Esophagus muscularis mucosa (tissue), 4 donors: Measurements from ENCODE around the gene PDLIM5. TPM values are rescaled to one million over a fixed set of nuclear protein-coding genes. Genes with fewer than 3 reads are reported as not detected.

Experiments used
- DNase-seq: peaks from one replicate; pipeline ENCODE4 v3.0.0-alpha.2; 2017; ENCODE audit errors: extremely low spot score
- H3K27ac ChIP-seq, 4 donors: fragments of 200-600 bp; sonication (generic); replicated peaks in 1 of 4; 1 replicate in 3 of 4; 2 replicates in 1 of 4; pipeline ENCODE4 v1.5.1; 2016 to 2019; ENCODE audit warnings: mild to moderate bottlenecking in 1 of 4
- H3K27me3 ChIP-seq, 4 donors: fragments of 200-600 bp; sonication (generic); one replicate each; pipeline versions ENCODE4 v1.5.1 to v1.6.0; 2016 to 2019
- H3K36me3 ChIP-seq, 4 donors: fragments of 200-600 bp; sonication (generic); one replicate each; pipeline ENCODE4 v1.5.1; 2016 to 2019
- H3K4me1 ChIP-seq, 4 donors: fragments of 200-600 bp; sonication (generic); one replicate each; pipeline ENCODE4 v1.5.1; 2016 to 2019
- H3K4me3 ChIP-seq, 4 donors: fragments of 200-600 bp; sonication (generic); 1 replicate in 2 of 4; 2 replicates in 2 of 4; pipeline ENCODE4 v1.5.1; 2016 to 2019; ENCODE audit warnings: mild to moderate bottlenecking in 4 of 4, moderate library complexity in 1 of 4
- H3K9me3 ChIP-seq, 4 donors: fragments of 200-600 bp; sonication (generic); 1 replicate in 3 of 4; 2 replicates in 1 of 4; pipeline ENCODE4 v1.5.1; 2016 to 2019
- EP300 ChIP-seq: sonication (generic); formaldehyde crosslinking; IDR thresholded peaks from one replicate; pipeline ENCODE4 v1.6.1; 2017; ENCODE audit warnings: antibody characterized with exemption
- POLR2A ChIP-seq: fragments of 450-650 bp; IDR thresholded peaks from one replicate; pipeline ENCODE4 v1.6.1; 2017; ENCODE audit warnings: antibody characterized with exemption, moderate library complexity, mild to moderate bottlenecking, low read depth
- POLR2AphosphoS5 ChIP-seq, 2 donors: sonication (generic); formaldehyde crosslinking; IDR thresholded peaks; one replicate each; pipeline ENCODE4 v1.6.1; 2017; ENCODE audit warnings: antibody characterized with exemption in 2 of 2
- WGBS: methylation state at CpG from one replicate; pipeline ENCODE4 v1.1.5; 2018; 5-methylcytosine and 5-hydroxymethylcytosine counted together
- intact Hi-C: fragments of 100-400 bp; cut with DNase I; formaldehyde crosslinking; loops from one replicate; pipeline ENCODE4 v1.15.1; 2023
- total RNA-seq, 4 donors: library from RNA; depleted of rRNA; stranded (reverse); fragments of >200 nt; gene quantifications; one replicate each; pipeline versions ENCODE4 v1.1.0 to v1.2.1, GENCODE V29; 2016
- TF ChIP-seq, protein P1 (sequence below), 3 experiments: fragments of 200-600 bp in 2 of 3; fragments of 450-650 bp in 1 of 3; sonication (generic) in 2 of 3; IDR thresholded peaks; one replicate each; pipeline ENCODE4 v1.5.1; 2017 to 2019; ENCODE audit warnings: antibody characterized with exemption in 3 of 3, mild to moderate bottlenecking in 2 of 3, moderate library complexity in 1 of 3

PDLIM5 gene
- total RNA-seq, 4 donors from 2014 or later = 138 to 160 (median 146) TPM

DNA sequence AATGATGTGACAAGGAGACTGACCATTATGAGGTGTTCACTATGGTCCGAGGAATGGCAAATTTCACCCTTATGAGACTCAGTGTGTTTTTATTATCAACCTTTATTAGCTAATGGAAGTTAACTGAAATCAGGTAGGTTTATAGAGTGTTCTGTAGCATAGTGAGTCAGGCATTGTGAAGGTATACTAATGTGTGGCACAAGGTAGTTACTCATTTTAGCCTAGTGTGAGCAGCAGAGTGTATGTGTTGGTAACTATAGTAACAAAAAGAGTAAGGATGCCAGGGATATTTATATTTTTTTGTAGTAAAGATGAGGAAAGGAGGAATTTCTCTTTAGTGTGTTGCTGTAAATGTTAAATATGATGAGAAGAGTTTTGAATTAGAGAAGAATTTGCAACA, 12.0 kb downstream of the PDLIM5 start:
- H3K9me3 ChIP-seq = no peaks in the 10 kb centered on the region
- DNase-seq = no peak
- H3K4me3 ChIP-seq = no peak overlapping the region
- intact Hi-C loops = no loop called here
- H3K27me3 ChIP-seq = no peaks in the 10 kb centered on the region
- WGBS = 92% methylated on average over 1 of the region's 1 CpG
- H3K27ac ChIP-seq = no peak overlapping the region
- no peaks in the 10 kb centered on the region for H3K36me3 ChIP-seq
- H3K4me1 ChIP-seq = peaks cover 26 to 99% (median 83%) of the 10 kb centered on the region in 4 donors
- TF ChIP-seq, protein P1, sequence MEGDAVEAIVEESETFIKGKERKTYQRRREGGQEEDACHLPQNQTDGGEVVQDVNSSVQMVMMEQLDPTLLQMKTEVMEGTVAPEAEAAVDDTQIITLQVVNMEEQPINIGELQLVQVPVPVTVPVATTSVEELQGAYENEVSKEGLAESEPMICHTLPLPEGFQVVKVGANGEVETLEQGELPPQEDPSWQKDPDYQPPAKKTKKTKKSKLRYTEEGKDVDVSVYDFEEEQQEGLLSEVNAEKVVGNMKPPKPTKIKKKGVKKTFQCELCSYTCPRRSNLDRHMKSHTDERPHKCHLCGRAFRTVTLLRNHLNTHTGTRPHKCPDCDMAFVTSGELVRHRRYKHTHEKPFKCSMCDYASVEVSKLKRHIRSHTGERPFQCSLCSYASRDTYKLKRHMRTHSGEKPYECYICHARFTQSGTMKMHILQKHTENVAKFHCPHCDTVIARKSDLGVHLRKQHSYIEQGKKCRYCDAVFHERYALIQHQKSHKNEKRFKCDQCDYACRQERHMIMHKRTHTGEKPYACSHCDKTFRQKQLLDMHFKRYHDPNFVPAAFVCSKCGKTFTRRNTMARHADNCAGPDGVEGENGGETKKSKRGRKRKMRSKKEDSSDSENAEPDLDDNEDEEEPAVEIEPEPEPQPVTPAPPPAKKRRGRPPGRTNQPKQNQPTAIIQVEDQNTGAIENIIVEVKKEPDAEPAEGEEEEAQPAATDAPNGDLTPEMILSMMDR (IDR thresholded peaks at IDR 0.05) = no peak
- TF ChIP-seq EP300 (no peak), POLR2A (no peak), POLR2AphosphoS5 (IDR thresholded peaks at IDR 0.05) (no peak)

DNA sequence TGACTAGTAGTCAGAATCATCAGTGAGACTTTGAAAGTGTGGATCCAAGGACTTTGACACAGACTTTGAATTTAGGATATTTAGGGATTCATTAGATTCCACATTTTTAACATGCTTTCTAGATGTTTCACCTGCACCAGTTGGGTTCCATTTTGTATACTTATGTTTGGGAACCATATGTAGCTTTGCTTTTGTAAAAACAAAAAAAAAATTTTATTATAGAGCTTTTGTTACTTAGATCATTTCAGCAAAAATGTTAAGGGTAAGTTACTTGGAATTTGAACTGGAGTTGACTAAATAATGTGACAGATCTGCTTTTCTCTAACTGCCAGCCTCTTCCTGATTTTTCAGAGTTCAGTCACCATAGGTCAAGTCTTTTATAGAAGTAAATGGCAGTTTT, 14.6 kb downstream of the PDLIM5 start:
- Histone ChIP-seq H3K4me3 (no peak overlapping the region), H3K9me3 (no peaks in the 10 kb centered on the region), H3K27me3 (no peaks in the 10 kb centered on the region), H3K27ac (no peak overlapping the region), H3K4me1 (peaks cover 28 to 87% (median 73%) of the 10 kb centered on the region in 4 donors), H3K36me3 (no peaks in the 10 kb centered on the region)
- DNase-seq = no peak
- TF ChIP-seq POLR2A = no peak
- TF ChIP-seq EP300 = no peak
- TF ChIP-seq, protein P1 (IDR thresholded peaks at IDR 0.05) = no peak
- intact Hi-C loops = no loop called here

DNA sequence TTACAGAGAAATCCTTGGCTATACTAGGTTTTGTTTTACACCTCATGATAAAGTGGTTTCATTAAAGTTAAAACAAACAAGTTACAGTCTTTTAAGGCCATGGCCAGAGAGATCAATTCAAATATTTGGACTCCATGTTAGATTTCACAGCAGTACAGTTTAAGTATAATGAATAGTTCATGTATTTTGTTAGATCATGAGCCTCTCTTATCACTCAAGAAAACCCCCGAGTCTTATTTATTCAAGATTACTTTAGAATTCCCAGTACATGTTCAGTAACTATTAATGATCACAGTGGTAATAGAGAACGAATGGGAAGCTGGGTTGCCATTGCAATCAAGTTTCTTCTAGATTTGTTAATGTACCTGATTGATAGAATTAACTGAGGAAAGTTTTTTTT, 15.2 kb downstream of the PDLIM5 start:
- no peak for DNase-seq
- H3K27ac ChIP-seq = no peak overlapping the region
- intact Hi-C loops = no loop called here
- peaks cover 28 to 85% (median 68%) of the 10 kb centered on the region in 4 donors for H3K4me1 ChIP-seq
- no peak overlapping the region for H3K4me3 ChIP-seq
- WGBS = 69% methylated on average over 2 of the region's 2 CpGs
- TF ChIP-seq EP300 = no peak
- TF ChIP-seq, protein P1 (IDR thresholded peaks at IDR 0.05) = no peak
- TF ChIP-seq POLR2AphosphoS5 (IDR thresholded peaks at IDR 0.05) = no peak
- TF ChIP-seq POLR2A = no peak
- H3K27me3 ChIP-seq = no peaks in the 10 kb centered on the region
- no peaks in the 10 kb centered on the region for H3K9me3 ChIP-seq
- no peaks in the 10 kb centered on the region for H3K36me3 ChIP-seq

- no peaks in the 10 kb centered on the region for H3K36me3 ChIP-seq
- no peaks in the 10 kb centered on the region for H3K9me3 ChIP-seq
- intact Hi-C loops = no loop called here
- DNase-seq = no peak
- no peak overlapping the region for H3K27ac ChIP-seq
- H3K4me1 ChIP-seq = peaks cover 29 to 85% (median 71%) of the 10 kb centered on the region in 4 donors
- no peak overlapping the region for H3K4me3 ChIP-seq
- H3K27me3 ChIP-seq = no peaks in the 10 kb centered on the region
- no peak for TF ChIP-seq POLR2AphosphoS5 (IDR thresholded peaks at IDR 0.05)
- TF ChIP-seq, protein P1 (IDR thresholded peaks at IDR 0.05) = no peak
- TF ChIP-seq EP300 = no peak
- TF ChIP-seq POLR2A = no peak
- 91% methylated on average over 4 of the region's 4 CpGs for WGBS
Measured at GRCh38 chr4:94468093-94468769, 16.5 kb downstream of the PDLIM5 start.
